Uterus (tissue), 2 donors: ENCODE measurements around the gene GNA14.

Experiments used
- CTCF ChIP-seq, 4 experiments: fragments of 200-600 bp in 2 of 4; fragments of 450-650 bp in 2 of 4; sonication (generic) in 2 of 4; IDR thresholded peaks; one replicate each; pipeline ENCODE4 v1.5.1; 2016 to 2019; ENCODE audit warnings: antibody characterized with exemption in 4 of 4, mild to moderate bottlenecking in 2 of 4, moderate library complexity in 1 of 4
- POLR2A ChIP-seq, 2 donors: fragments of 450-650 bp; IDR thresholded peaks; one replicate each; pipeline ENCODE4 v1.6.1; 2016; ENCODE audit warnings: antibody characterized with exemption in 2 of 2, mild to moderate bottlenecking in 1 of 2, moderate library complexity in 1 of 2

- no peak for TF ChIP-seq CTCF (IDR thresholded peaks at IDR 0.05)
- TF ChIP-seq POLR2A (IDR thresholded peaks at IDR 0.05) = no peak
Measured at GRCh38 chr9:77512876-77513275, 135.2 kb downstream of the GNA14 start.
